SU-DHL-6 (cell line): ENCODE data around the gene IL4R.
A peak's percentile ranks its signal among the peaks of the same experiment; 100 is the strongest.

Source experiments
- H2AFZ ChIP-seq: fragments of 200-600 bp; sonication (generic); 2 replicates; pipeline ENCODE4 v1.6.1; 2014; ENCODE audit warnings: low read depth, mild to moderate bottlenecking, moderate library complexity, mixed read lengths, antibody characterized with exemption, low read length; ENCODE audit not compliant: severe bottlenecking
- H3F3A ChIP-seq: fragments of 200-600 bp; shearing (Covaris generic); 2 replicates; pipeline ENCODE4 v1.6.0; 2016; ENCODE audit warnings: antibody characterized with exemption, mild to moderate bottlenecking; ENCODE audit not compliant: insufficient read depth
- H3K27ac ChIP-seq: fragments of 200-600 bp; sonication (generic); 2 replicates; pipeline ENCODE4 v1.5.1; 2016; ENCODE audit warnings: low read depth, mild to moderate bottlenecking, low read length, moderate library complexity, mixed read lengths
- H3K27me3 ChIP-seq: fragments of 200-600 bp; sonication (generic), shearing (Covaris generic); 2 replicates; pipeline ENCODE4 v1.6.0; 2014; ENCODE audit warnings: mild to moderate bottlenecking, low read length
- H3K36me3 ChIP-seq: fragments of 200-600 bp; sonication (generic); 2 replicates; pipeline ENCODE4 v1.6.1; 2014; ENCODE audit warnings: mild to moderate bottlenecking, low read length, mixed read lengths
- H3K4me2 ChIP-seq: fragments of 300-600, 200-600 bp; shearing (Covaris generic), sonication (generic); 2 replicates; pipeline ENCODE4 v1.6.0; 2014; ENCODE audit warnings: low read length, low read depth, mild to moderate bottlenecking; ENCODE audit not compliant: poor library complexity, severe bottlenecking
- H3K4me3 ChIP-seq: fragments of 200-600 bp; sonication (generic); 2 replicates; pipeline ENCODE4 v1.5.1; 2014; ENCODE audit warnings: antibody characterized with exemption, low read length, mild to moderate bottlenecking, mixed read lengths; ENCODE audit not compliant: insufficient read depth, poor library complexity, severe bottlenecking
- H3K79me2 ChIP-seq: fragments of 200-600 bp; sonication (generic); 2 replicates; pipeline ENCODE4 v1.6.1; 2014; ENCODE audit warnings: mild to moderate bottlenecking, low read length, moderate library complexity; ENCODE audit not compliant: insufficient read depth
- H3K9ac ChIP-seq: fragments of 200-600 bp; sonication (generic); 2 replicates; pipeline ENCODE4 v1.7.0; 2014; ENCODE audit warnings: mild to moderate bottlenecking, low read length
- H3K9me2 ChIP-seq: fragments of 200-600 bp; sonication (generic); replicated peaks from 2 replicates; pipeline ENCODE4 v1.6.1; 2014; ENCODE audit warnings: low read length; ENCODE audit not compliant: insufficient read depth
- H3K9me3 ChIP-seq: fragments of 200-600 bp; sonication (generic); 2 replicates; pipeline ENCODE4 v1.6.1; 2014; ENCODE audit warnings: low read length, mixed read lengths; ENCODE audit not compliant: insufficient read depth
- H4K20me1 ChIP-seq: fragments of 200-600 bp; sonication (generic); 2 replicates; pipeline ENCODE4 v1.6.1; 2014; ENCODE audit warnings: low read depth, mild to moderate bottlenecking, antibody characterized with exemption, low read length, moderate library complexity, mixed read lengths
- CTCF ChIP-seq: fragments of 200-600 bp; sonication (generic); IDR thresholded peaks from one replicate; pipeline ENCODE4 v1.5.1; 2017; ENCODE audit warnings: antibody characterized with exemption, mild to moderate bottlenecking, low read length, moderate library complexity; ENCODE audit not compliant: insufficient read depth, poor library complexity, severe bottlenecking
- EZH2phosphoT487 ChIP-seq: fragments of 200-600 bp; sonication (generic), shearing (Covaris generic); conservative IDR thresholded peaks from 2 replicates; pipeline ENCODE4 v1.6.1; 2018; ENCODE audit warnings: mild to moderate bottlenecking, antibody characterized with exemption, low read length, moderate library complexity, mixed read lengths

The IL4R gene

GRCh38 chr16:27314161-27314723, 468 bp downstream of the IL4R start:
- H3K27ac ChIP-seq: peak overlapping the region; percentile 74
- peak overlapping the region; percentile 93 for H3K9ac ChIP-seq
- H3K79me2 ChIP-seq: peaks cover 54% of the 10 kb centered on the region
- TF ChIP-seq EZH2phosphoT487 (no peak), CTCF (no peak)
- peak overlapping the region; percentile 14 for H2AFZ ChIP-seq
- no peaks in the 10 kb centered on the region for H3K9me2 ChIP-seq
- H3K4me2 ChIP-seq: peak overlapping the region; percentile 88
- H3K27me3 ChIP-seq: no peaks in the 10 kb centered on the region
- H3K4me3 ChIP-seq: peak overlapping the region; percentile 77
- peaks cover 3% of the 10 kb centered on the region; the same call in 1 of the 2 replicates for H4K20me1 ChIP-seq
- no peaks in the 10 kb centered on the region for H3K36me3 ChIP-seq
- H3K9me3 ChIP-seq: no peaks in the 10 kb centered on the region
- H3F3A ChIP-seq: peaks cover 29% of the 10 kb centered on the region

- Histone ChIP-seq H3K4me3 (peak overlapping the region; percentile 77), H3K27ac (peak overlapping the region; percentile 74), H3K4me2 (peak overlapping the region; percentile 88), H4K20me1 (peaks cover 3% of the 10 kb centered on the region; the same call in 1 of the 2 replicates), H3K9ac (peak overlapping the region; percentile 93), H3F3A (peaks cover 32% of the 10 kb centered on the region), H3K9me3 (no peaks in the 10 kb centered on the region), H3K9me2 (no peaks in the 10 kb centered on the region), H3K27me3 (no peaks in the 10 kb centered on the region), H2AFZ (no peak overlapping the region), H3K79me2 (peaks cover 61% of the 10 kb centered on the region), H3K36me3 (no peaks in the 10 kb centered on the region)
- TF ChIP-seq EZH2phosphoT487 (no peak), CTCF (no peak)
Measured at GRCh38 chr16:27314986-27315332, 1.2 kb downstream of the IL4R start.

GRCh38 chr16:27315333-27316037, 1.7 kb downstream of the IL4R start:
- Histone ChIP-seq H4K20me1 (peaks cover 6% of the 10 kb centered on the region; the same call in 1 of the 2 replicates), H2AFZ (no peak overlapping the region), H3K36me3 (no peaks in the 10 kb centered on the region), H3K79me2 (peaks cover 66% of the 10 kb centered on the region), H3K27ac (peak overlapping the region; percentile 74), H3K9me3 (no peaks in the 10 kb centered on the region), H3K27me3 (no peaks in the 10 kb centered on the region), H3K4me3 (peak overlapping the region; percentile 77), H3K9me2 (no peaks in the 10 kb centered on the region), H3K9ac (peak overlapping the region; percentile 93), H3K4me2 (peak overlapping the region; percentile 88), H3F3A (peaks cover 28% of the 10 kb centered on the region)
- no peak for TF ChIP-seq EZH2phosphoT487
- no peak for TF ChIP-seq CTCF
